Stimulated activated CD8-positive, alpha-beta memory T cell treated with anti-CD3 and anti-CD28 coated beads, Interleukin-4, amount 100 ng/mL, for 24 hours (primary cell): ENCODE measurements around the gene ARIH1.

Experiments used
- DNase-seq: peaks from one replicate; pipeline ENCODE4 v3.0.0-alpha.2; 2020; ENCODE audit warnings: low read depth

ARIH1 gene

GRCh38 chr15:72540606-72541237 is 66.6 kb downstream of the ARIH1 start:
- DNase-seq, result no peak

- no peak for DNase-seq
Measured at GRCh38 chr15:72541674-72542073, 67.5 kb downstream of the ARIH1 start.

GRCh38 chr15:72545156-72545555 is 71.0 kb downstream of the ARIH1 start:
- no peak for DNase-seq

- peak; percentile 2 for DNase-seq
Measured at GRCh38 chr15:72554471-72555425, 80.6 kb downstream of the ARIH1 start.

GRCh38 chr15:72559781-72560180 is 85.7 kb downstream of the ARIH1 start:
- no peak for DNase-seq

GRCh38 chr15:72560458-72560857 is 86.3 kb downstream of the ARIH1 start:
- no peak for DNase-seq

GRCh38 chr15:72562386-72562785 is 88.3 kb downstream of the ARIH1 start:
- no peak for DNase-seq

- DNase-seq, result no peak
Measured at GRCh38 chr15:72562878-72563277, 88.7 kb downstream of the ARIH1 start.

- DNase-seq, result no peak
Measured at GRCh38 chr15:72564091-72564490, 90.0 kb downstream of the ARIH1 start.

GRCh38 chr15:72566973-72567372 is 92.8 kb downstream of the ARIH1 start:
- no peak for DNase-seq

- DNase-seq, result no peak
Measured at GRCh38 chr15:72570059-72570458, 95.9 kb downstream of the ARIH1 start.

GRCh38 chr15:72579814-72580213 is 105.7 kb downstream of the ARIH1 start:
- no peak for DNase-seq

GRCh38 chr15:72584006-72584405 is 109.9 kb downstream of the ARIH1 start:
- no peak for DNase-seq

- DNase-seq, result no peak
Measured at GRCh38 chr15:72585025-72585424, 110.9 kb downstream of the ARIH1 start.

- DNase-seq, result no peak
Measured at GRCh38 chr15:72585476-72586058, 111.4 kb downstream of the ARIH1 start.

GRCh38 chr15:72588096-72588495 is 114.0 kb downstream of the ARIH1 start:
- DNase-seq, result no peak

- DNase-seq, result no peak
Measured at GRCh38 chr15:72590427-72590826, 116.3 kb downstream of the ARIH1 start.

GRCh38 chr15:72591361-72591760 is 117.2 kb downstream of the ARIH1 start:
- DNase-seq, result no peak

GRCh38 chr15:72592097-72592496 is 118.0 kb downstream of the ARIH1 start:
- DNase-seq, result no peak

GRCh38 chr15:72592676-72593075 is 118.5 kb downstream of the ARIH1 start:
- no peak for DNase-seq

- no peak for DNase-seq
Measured at GRCh38 chr15:72593838-72594237, 119.7 kb downstream of the ARIH1 start.

- DNase-seq, result no peak
Measured at GRCh38 chr15:72599855-72600464, 125.8 kb downstream of the ARIH1 start.

GRCh38 chr15:72604794-72605193 is 130.7 kb downstream of the ARIH1 start:
- no peak for DNase-seq
